Stimulated activated CD8-positive, alpha-beta memory T cell treated with anti-CD3 and anti-CD28 coated beads, Interleukin-2, amount 100 ng/mL, for 48 hours (primary cell): ENCODE data around the gene MPPED2.

ENCODE experiments used
- DNase-seq, 2 donors: peaks; one replicate each; pipeline ENCODE4 v3.0.0-alpha.2; 2020; ENCODE audit warnings: low read depth in 2 of 2

The MPPED2 gene

GRCh38 chr11:30487200-30487898 lies 98.8 kb downstream of the MPPED2 start:
- DNase-seq = no peak

GRCh38 chr11:30485756-30486155 lies 100.4 kb downstream of the MPPED2 start:
- DNase-seq = no peak

- no peak for DNase-seq
Observed at GRCh38 chr11:30485222-30485621, 100.9 kb downstream of the MPPED2 start.

- no peak for DNase-seq
Observed at GRCh38 chr11:30483056-30483455, 103.1 kb downstream of the MPPED2 start.

GRCh38 chr11:30481796-30482195 lies 104.4 kb downstream of the MPPED2 start:
- DNase-seq = no peak

- DNase-seq = no peak
Observed at GRCh38 chr11:30481330-30481729, 104.8 kb downstream of the MPPED2 start.

GRCh38 chr11:30479899-30480298 lies 106.3 kb downstream of the MPPED2 start:
- no peak for DNase-seq

- DNase-seq = no peak
Observed at GRCh38 chr11:30478923-30479322, 107.2 kb downstream of the MPPED2 start.

GRCh38 chr11:30477061-30477460 lies 109.1 kb downstream of the MPPED2 start:
- no peak for DNase-seq

- no peak for DNase-seq
Observed at GRCh38 chr11:30474151-30474954, 111.8 kb downstream of the MPPED2 start.

GRCh38 chr11:30471244-30471643 lies 114.9 kb downstream of the MPPED2 start:
- no peak for DNase-seq

- DNase-seq = no peak
Observed at GRCh38 chr11:30468881-30469280, 117.3 kb downstream of the MPPED2 start.

GRCh38 chr11:30467176-30467575 lies 119.0 kb downstream of the MPPED2 start:
- no peak for DNase-seq

- no peak for DNase-seq
Observed at GRCh38 chr11:30465623-30466022, 120.5 kb downstream of the MPPED2 start.

- no peak for DNase-seq
Observed at GRCh38 chr11:30465192-30465591, 121.0 kb downstream of the MPPED2 start.

GRCh38 chr11:30463266-30463665 lies 122.9 kb downstream of the MPPED2 start:
- no peak for DNase-seq

GRCh38 chr11:30462421-30462820 lies 123.7 kb downstream of the MPPED2 start:
- DNase-seq = no peak

- DNase-seq = no peak
Observed at GRCh38 chr11:30459821-30460220, 126.3 kb downstream of the MPPED2 start.

- DNase-seq = no peak
Observed at GRCh38 chr11:30459306-30459705, 126.8 kb downstream of the MPPED2 start.

GRCh38 chr11:30458541-30458940 lies 127.6 kb downstream of the MPPED2 start:
- DNase-seq = no peak

GRCh38 chr11:30457087-30457486 lies 129.1 kb downstream of the MPPED2 start:
- DNase-seq = no peak

- no peak for DNase-seq
Observed at GRCh38 chr11:30455025-30455424, 131.1 kb downstream of the MPPED2 start.

GRCh38 chr11:30454541-30454940 lies 131.6 kb downstream of the MPPED2 start:
- DNase-seq = no peak
